ENCODE measurements around the gene FDPS. TPM values are rescaled to one million over a fixed set of nuclear protein-coding genes. Genes with fewer than 3 reads are reported as not detected.
"Not testable (repeated sequence)": the region's sequence is repeated elsewhere in the genome, so short reads cannot be mapped to it uniquely, and the experiment has no call there.

The FDPS gene
- total RNA-seq, 1 experiment from 2014 or later: 410 TPM

DNA sequence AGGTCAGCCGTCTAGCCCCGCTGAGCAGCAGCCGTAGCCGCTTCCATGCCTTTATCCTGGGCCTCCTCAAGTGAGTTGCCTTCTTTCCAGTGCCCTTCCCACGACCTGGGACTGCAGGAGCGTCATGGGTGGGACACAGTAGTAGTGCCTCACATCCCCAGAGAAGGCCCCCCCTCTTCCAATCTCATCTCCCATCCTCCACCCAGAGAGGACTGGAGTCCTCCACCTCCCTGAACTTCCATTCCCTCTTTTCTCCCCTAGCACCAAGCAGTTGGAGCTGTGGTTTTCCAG is 16.9 kb downstream of the FDPS start:
- DNase-seq: no peak
- H3K9me3 Mint-ChIP-seq (ENCODE audit: low read depth, unreplicated experiment): no peaks in the 10 kb centered on the region
- peaks cover 90% of the 10 kb centered on the region for H3K36me3 Mint-ChIP-seq (ENCODE audit: insufficient read depth, unreplicated experiment)
- BruUV-seq (replicated peaks): no TSS peak
- peak overlapping the region; percentile 90 for H3K4me3 Mint-ChIP-seq (ENCODE audit: low read depth, unreplicated experiment)
- peaks cover 27% of the 10 kb centered on the region for H3K4me1 Mint-ChIP-seq (ENCODE audit: low read depth, unreplicated experiment)
- H3K27me3 Mint-ChIP-seq (ENCODE audit: unreplicated experiment): no peaks in the 10 kb centered on the region
- intact Hi-C loops (cut with micrococcal nuclease; ENCODE audit: unreplicated experiment): loop anchor here (2.0 kb wide), 1 partner anchor 75 kb away; no protein-coding TSS in a partner anchor
- no peak for TF ChIP-seq CTCF (IDR thresholded peaks at IDR 0.05; ENCODE audit: unreplicated experiment)
- peak overlapping the region; percentile 60 for H3K27ac Mint-ChIP-seq (ENCODE audit: unreplicated experiment)
- CTCF ChIA-PET: interaction anchor here (1.0 kb wide), 1 partner anchor 75 kb away, joined by 4 read pairs; no protein-coding TSS in a partner anchor

DNA sequence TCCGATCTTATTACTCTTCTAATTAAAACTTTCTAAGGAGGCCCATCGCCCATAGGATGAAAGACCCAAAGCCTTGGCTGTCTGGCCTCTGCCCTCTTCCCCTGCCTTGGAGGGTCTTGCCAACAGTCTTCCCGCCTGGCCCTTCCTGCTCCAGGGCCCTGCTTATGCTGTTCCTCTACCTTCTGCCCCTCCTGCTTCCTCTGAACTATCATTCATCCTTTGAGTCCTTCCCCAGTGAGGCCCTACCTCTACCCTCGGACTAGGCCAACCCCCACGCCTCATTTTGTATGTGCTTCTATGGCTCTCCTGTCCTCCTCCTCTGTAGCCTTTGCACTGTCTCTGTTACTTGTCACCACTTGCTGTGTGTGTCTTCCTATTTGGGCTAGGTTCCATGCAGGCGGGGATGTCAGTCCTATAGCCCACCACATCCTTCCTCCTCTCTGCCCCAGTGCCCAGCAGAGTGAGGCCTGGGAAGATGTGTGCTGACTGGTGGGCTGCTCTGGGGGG is 17.4 kb downstream of the FDPS start:
- Mint-ChIP-seq H3K9me3 (ENCODE audit: low read depth, unreplicated experiment) (no peaks in the 10 kb centered on the region), H3K4me1 (ENCODE audit: low read depth, unreplicated experiment) (peaks cover 25% of the 10 kb centered on the region), H3K27ac (ENCODE audit: unreplicated experiment) (peak overlapping the region; percentile 60), H3K27me3 (ENCODE audit: unreplicated experiment) (no peaks in the 10 kb centered on the region), H3K4me3 (ENCODE audit: low read depth, unreplicated experiment) (peak overlapping the region; percentile 90), H3K36me3 (ENCODE audit: insufficient read depth, unreplicated experiment) (peaks cover 89% of the 10 kb centered on the region)
- CTCF ChIA-PET: no interaction called here
- BruUV-seq (replicated peaks): no TSS peak
- intact Hi-C loops (cut with micrococcal nuclease; ENCODE audit: unreplicated experiment): no loop called here
- DNase-seq: no peak
- TF ChIP-seq CTCF (IDR thresholded peaks at IDR 0.05; ENCODE audit: unreplicated experiment): no peak

DNA sequence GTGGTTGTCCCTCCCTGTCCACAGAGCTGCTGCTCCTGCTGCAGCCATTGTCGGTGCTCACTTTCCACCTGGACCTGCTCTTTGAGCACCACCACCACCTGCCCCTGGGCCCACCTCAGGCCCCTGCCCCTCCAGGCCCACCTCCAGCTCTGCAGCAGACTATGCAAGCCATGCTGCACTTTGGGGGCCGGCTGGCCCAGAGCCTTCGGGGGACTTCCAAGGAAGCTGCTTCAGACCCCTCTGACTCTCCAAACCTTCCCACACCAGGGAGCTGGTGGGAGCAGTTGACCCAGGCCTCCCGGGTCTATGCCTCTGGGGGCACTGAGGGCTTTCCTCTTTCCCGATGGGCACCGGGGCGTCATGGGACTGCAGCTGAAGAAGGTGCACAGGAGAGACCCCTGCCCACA is 18.0 kb downstream of the FDPS start:
- BruUV-seq (replicated peaks): no TSS peak
- H3K27ac Mint-ChIP-seq (ENCODE audit: unreplicated experiment): no peak overlapping the region
- intact Hi-C loops (cut with micrococcal nuclease; ENCODE audit: unreplicated experiment): no loop called here
- H3K27me3 Mint-ChIP-seq (ENCODE audit: unreplicated experiment): no peaks in the 10 kb centered on the region
- H3K9me3 Mint-ChIP-seq (ENCODE audit: low read depth, unreplicated experiment): no peaks in the 10 kb centered on the region
- no peak for TF ChIP-seq CTCF (IDR thresholded peaks at IDR 0.05; ENCODE audit: unreplicated experiment)
- no peak for DNase-seq
- peaks cover 86% of the 10 kb centered on the region for H3K36me3 Mint-ChIP-seq (ENCODE audit: insufficient read depth, unreplicated experiment)
- CTCF ChIA-PET: no interaction called here
- H3K4me3 Mint-ChIP-seq (ENCODE audit: low read depth, unreplicated experiment): peak overlapping the region; percentile 90
- peaks cover 23% of the 10 kb centered on the region for H3K4me1 Mint-ChIP-seq (ENCODE audit: low read depth, unreplicated experiment)

DNA sequence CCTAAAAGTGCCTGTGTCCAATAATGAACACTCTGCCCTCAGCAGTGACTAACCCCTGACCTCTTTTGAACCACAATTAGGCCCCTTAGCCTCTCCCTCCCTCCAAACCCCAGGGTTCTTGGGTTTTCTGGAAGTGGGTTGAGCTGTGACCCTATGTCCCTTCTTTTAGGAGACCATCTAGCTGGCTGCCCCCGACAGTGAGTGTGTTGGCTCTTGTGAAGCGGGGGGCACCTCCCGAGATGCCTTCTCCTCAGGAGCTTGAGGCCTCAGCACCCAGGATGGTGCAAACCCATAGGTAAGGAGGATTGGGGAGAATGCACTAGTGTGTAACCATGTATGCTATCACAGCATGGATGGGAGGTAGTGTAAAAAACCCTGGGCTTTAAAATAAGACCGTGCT is 19.3 kb downstream of the FDPS start:
- Mint-ChIP-seq H3K36me3 (ENCODE audit: insufficient read depth, unreplicated experiment) (peaks cover 76% of the 10 kb centered on the region), H3K9me3 (ENCODE audit: low read depth, unreplicated experiment) (no peaks in the 10 kb centered on the region), H3K4me3 (ENCODE audit: low read depth, unreplicated experiment) (no peak overlapping the region), H3K27ac (ENCODE audit: unreplicated experiment) (no peak overlapping the region), H3K4me1 (ENCODE audit: low read depth, unreplicated experiment) (peaks cover 14% of the 10 kb centered on the region), H3K27me3 (ENCODE audit: unreplicated experiment) (no peaks in the 10 kb centered on the region)
- CTCF ChIA-PET: interaction anchor here (1.2 kb wide), 1 partner anchor 77 kb away, joined by 3 read pairs; no protein-coding TSS in a partner anchor
- TF ChIP-seq CTCF (IDR thresholded peaks at IDR 0.05; ENCODE audit: unreplicated experiment): no peak
- no peak for DNase-seq
- intact Hi-C loops (cut with micrococcal nuclease; ENCODE audit: unreplicated experiment): no loop called here
- BruUV-seq (replicated peaks): no TSS peak

DNA sequence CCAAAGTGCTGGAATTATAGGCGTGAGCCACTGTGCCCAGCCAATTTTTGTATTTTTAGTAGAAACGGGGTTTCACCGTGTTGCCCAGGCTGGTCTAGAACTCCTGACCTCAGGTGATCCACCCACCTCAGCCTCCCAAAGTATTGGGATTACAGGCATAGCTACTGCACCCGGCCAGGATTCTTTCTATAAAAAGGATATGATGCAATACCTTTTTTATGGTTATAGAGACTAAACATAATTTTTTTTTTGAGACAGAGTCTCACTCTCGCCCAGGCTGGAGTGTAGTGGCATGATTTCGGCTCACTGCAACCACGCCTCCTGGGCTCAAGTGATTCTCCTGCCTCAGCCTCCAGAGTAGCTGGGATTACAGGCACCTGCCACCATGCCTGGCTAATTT is 20.2 kb downstream of the FDPS start:
- H3K36me3 Mint-ChIP-seq (ENCODE audit: insufficient read depth, unreplicated experiment): peaks cover 73% of the 10 kb centered on the region

More for the DNA sequence above, 20.2 kb downstream of the FDPS start:
- H3K27me3 Mint-ChIP-seq (ENCODE audit: unreplicated experiment); H3K9me3 Mint-ChIP-seq (ENCODE audit: low read depth, unreplicated experiment); H3K4me3 Mint-ChIP-seq (ENCODE audit: low read depth, unreplicated experiment); BruUV-seq (replicated peaks); DNase-seq; H3K27ac Mint-ChIP-seq (ENCODE audit: unreplicated experiment); intact Hi-C loops (cut with micrococcal nuclease; ENCODE audit: unreplicated experiment): not testable (repeated sequence)
- CTCF ChIA-PET: interaction anchor here (1.2 kb wide), 1 partner anchor 78 kb away, joined by 3 read pairs; no protein-coding TSS in a partner anchor
- peaks cover 14% of the 10 kb centered on the region for H3K4me1 Mint-ChIP-seq (ENCODE audit: low read depth, unreplicated experiment)
